ENCODE results near the gene PLEKHB2.

Gene PLEKHB2

GRCh38 chr2:131120815-131121317 is 15.7 kb downstream of the PLEKHB2 start:
- no peak for TF ChIP-seq CTCF (IDR thresholded peaks at IDR 0.05; ENCODE audit: low read depth, low read length, missing control alignments)
- H3K4me3 ChIP-seq (replicated peaks; ENCODE audit: low read depth, low read length): no peak overlapping the region
- no peak for DNase-seq (ENCODE audit: extremely low read depth, low read depth)

DNA sequence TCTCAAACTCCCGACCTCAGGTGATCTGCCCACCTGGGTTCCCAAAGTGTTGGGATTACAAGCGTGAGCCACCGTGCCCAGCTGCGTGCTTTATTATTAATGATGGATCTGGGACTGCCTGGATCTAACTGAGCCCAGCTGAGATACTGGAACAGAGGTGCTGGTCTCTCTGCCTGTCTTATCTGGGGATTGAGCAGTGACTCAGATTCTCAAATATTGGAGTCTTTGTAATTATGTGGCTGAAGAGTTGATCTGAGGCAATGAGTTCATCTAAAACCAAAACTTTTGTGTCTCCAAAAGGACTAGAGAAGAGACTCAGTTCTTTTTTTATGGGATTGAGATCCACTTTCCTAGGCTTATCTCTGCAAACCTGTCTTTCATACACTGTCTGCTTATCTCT is 16.3 kb downstream of the PLEKHB2 start:
- no peak for TF ChIP-seq CTCF (IDR thresholded peaks at IDR 0.05; ENCODE audit: low read depth, low read length, missing control alignments)
- no peak for DNase-seq (ENCODE audit: extremely low read depth, low read depth)
- H3K4me3 ChIP-seq (replicated peaks; ENCODE audit: low read depth, low read length): no peak overlapping the region

GRCh38 chr2:131122496-131122895 is 17.4 kb downstream of the PLEKHB2 start:
- no peak for TF ChIP-seq CTCF (IDR thresholded peaks at IDR 0.05; ENCODE audit: low read depth, low read length, missing control alignments)
- H3K4me3 ChIP-seq (replicated peaks; ENCODE audit: low read depth, low read length): no peak overlapping the region
- no peak for DNase-seq (ENCODE audit: extremely low read depth, low read depth)

- no peak for TF ChIP-seq CTCF (IDR thresholded peaks at IDR 0.05; ENCODE audit: low read depth, low read length, missing control alignments)
- no peak overlapping the region for H3K4me3 ChIP-seq (replicated peaks; ENCODE audit: low read depth, low read length)
These were observed 18.1 kb downstream of the PLEKHB2 start for GRCh38 chr2:131123192-131123591.

DNA sequence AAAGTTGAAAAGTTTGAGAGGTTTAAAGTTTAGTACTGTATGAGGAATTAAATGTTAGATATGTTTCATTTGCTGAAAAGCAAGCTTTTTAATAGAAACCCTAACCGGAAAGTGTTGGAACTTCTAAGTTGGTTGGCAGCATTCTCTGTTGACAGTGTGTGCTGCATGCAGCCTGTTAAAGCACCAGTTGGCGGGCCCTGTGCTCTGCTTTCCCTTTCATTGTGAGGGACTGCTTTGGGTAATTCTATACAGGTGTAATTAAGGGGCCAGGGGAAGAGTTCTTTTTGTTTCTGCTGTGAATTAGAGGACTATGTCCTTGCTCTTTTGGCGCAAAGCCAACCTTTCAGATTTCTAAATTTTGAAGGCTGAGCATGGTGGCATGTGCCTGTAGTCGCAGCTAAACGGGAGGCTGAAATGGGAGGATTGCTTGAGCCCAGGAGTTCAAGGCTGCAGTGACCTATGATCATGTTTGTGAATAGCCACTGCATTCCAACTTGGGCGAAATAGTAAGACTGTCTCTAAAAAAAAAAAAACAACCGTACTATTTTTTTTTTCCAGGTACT is 20.1 kb downstream of the PLEKHB2 start:
- TF ChIP-seq CTCF (IDR thresholded peaks at IDR 0.05; ENCODE audit: low read depth, low read length, missing control alignments): no peak
- H3K4me3 ChIP-seq (replicated peaks; ENCODE audit: low read depth, low read length): no peak overlapping the region
- no peak for DNase-seq (ENCODE audit: extremely low read depth, low read depth)

More at GRCh38 chr2:131123192-131123591, 18.1 kb downstream of the PLEKHB2 start:
- no peak for DNase-seq (ENCODE audit: extremely low read depth, low read depth)

DNA sequence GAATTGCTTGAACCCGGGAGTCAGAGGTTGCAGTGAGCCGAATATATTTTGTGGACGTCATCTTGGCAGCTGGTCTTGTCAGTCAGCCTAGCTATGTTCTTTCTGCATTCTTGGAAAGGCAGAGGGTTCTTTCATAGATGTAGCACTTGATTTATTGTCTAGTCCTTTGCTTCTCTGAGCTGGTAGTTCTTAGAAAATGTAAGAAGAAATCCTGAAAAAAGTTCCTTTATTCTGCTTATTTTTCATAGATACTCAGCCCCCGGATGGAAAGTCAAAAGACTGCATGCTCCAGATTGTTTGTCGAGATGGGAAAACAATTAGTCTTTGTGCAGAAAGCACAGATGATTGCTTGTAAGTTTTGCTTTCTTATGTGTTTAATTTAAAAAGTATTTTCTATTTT is 21.3 kb downstream of the PLEKHB2 start:
- TF ChIP-seq CTCF (IDR thresholded peaks at IDR 0.05; ENCODE audit: low read depth, low read length, missing control alignments): no peak
- no peak for DNase-seq (ENCODE audit: extremely low read depth, low read depth)
- H3K4me3 ChIP-seq (replicated peaks; ENCODE audit: low read depth, low read length): no peak overlapping the region

GRCh38 chr2:131127076-131127475 is 21.9 kb downstream of the PLEKHB2 start:
- DNase-seq (ENCODE audit: extremely low read depth, low read depth): no peak
- TF ChIP-seq CTCF (IDR thresholded peaks at IDR 0.05; ENCODE audit: low read depth, low read length, missing control alignments): no peak
- no peak overlapping the region for H3K4me3 ChIP-seq (replicated peaks; ENCODE audit: low read depth, low read length)

All from HFF-Myc (cell line).